HepG2 (cell line): ENCODE results near the gene GPS1. TPM values are rescaled to one million over a fixed set of nuclear protein-coding genes. Genes with fewer than 3 reads are reported as not detected.

Experiments used
- ARID2 ChIP-seq: sonication (generic); formaldehyde crosslinking; IDR thresholded peaks from 2 replicates; pipeline ENCODE4 v1.8.1; 2022; ENCODE audit warnings: mild to moderate bottlenecking, missing genetic modification reagents, borderline replicate concordance
- DNMT1 ChIP-seq: sonication (generic); formaldehyde crosslinking; IDR thresholded peaks from 2 replicates; pipeline ENCODE4 v1.5.1; 2020; ENCODE audit warnings: mild to moderate bottlenecking, missing genetic modification reagents
- GATA4 ChIP-seq: sonication (generic); IDR thresholded peaks from 2 replicates; pipeline ENCODE4 v1.6.1; 2016; ENCODE audit warnings: antibody characterized with exemption, low read depth, borderline replicate concordance
- HMG20B ChIP-seq: conservative IDR thresholded peaks from 2 replicates; pipeline ENCODE4 v1.6.1; 2016; ENCODE audit warnings: missing genetic modification reagents, missing compliant biosample characterization
- JUND ChIP-seq: sonication (generic); formaldehyde crosslinking; IDR thresholded peaks from 2 replicates; pipeline ENCODE4 v1.8.0; 2022; ENCODE audit warnings: mild to moderate bottlenecking, missing genetic modification reagents
- MTF1 ChIP-seq: sonication (generic); formaldehyde crosslinking; IDR thresholded peaks from 2 replicates; pipeline ENCODE4 v1.5.0; 2020; ENCODE audit warnings: missing genetic modification reagents
- PTBP1 ChIP-seq: fragments of 200-400 bp; formaldehyde crosslinking; IDR thresholded peaks from 2 replicates; pipeline ENCODE4 v1.6.1; 2018; ENCODE audit warnings: low read length, low read depth; ENCODE audit not compliant: poor library complexity, severe bottlenecking
- RFXAP ChIP-seq: sonication (generic); formaldehyde crosslinking; IDR thresholded peaks from 2 replicates; pipeline ENCODE4 v1.4.0; 2020; ENCODE audit warnings: missing genetic modification reagents, borderline replicate concordance
- SIN3B ChIP-seq: fragments of 150-350 bp; IDR thresholded peaks from 2 replicates; pipeline ENCODE4 v1.6.1; 2014; ENCODE audit warnings: low read length
- ZKSCAN8 ChIP-seq: IDR thresholded peaks from 2 replicates; pipeline ENCODE4 v1.6.1; 2016; ENCODE audit warnings: borderline replicate concordance, missing genetic modification reagents, missing compliant biosample characterization
- ZNF431 ChIP-seq: sonication (generic); formaldehyde crosslinking; IDR thresholded peaks from 2 replicates; pipeline ENCODE4 v1.9.0; 2022; ENCODE audit warnings: missing genetic modification reagents, low read depth, mild to moderate bottlenecking, borderline replicate concordance
- ZNF619 ChIP-seq: sonication (generic); formaldehyde crosslinking; IDR thresholded peaks from 2 replicates; pipeline ENCODE4 v1.4.0; 2020; ENCODE audit warnings: mild to moderate bottlenecking, missing genetic modification reagents
- ZNF788 ChIP-seq: sonication (generic); formaldehyde crosslinking; IDR thresholded peaks from 2 replicates; pipeline ENCODE4 v1.5.0; 2020; ENCODE audit warnings: mild to moderate bottlenecking, missing genetic modification reagents, borderline replicate concordance
- polyA plus RNA-seq, 8 experiments: library from polyadenylated mRNA; depleted of rRNA in 3 of 8; stranded (reverse) in 7 of 8; unstranded in 1 of 8; fragments of >200 nt; fragmentation: Illumina TruSeq in 4 of 8; extraction: Trizol in 4 of 8; gene quantifications; 2 replicates each; pipeline versions ENCODE4 v1.2.1 to v1.2.3, GENCODE V29; 2011 to 2016; ENCODE audit warnings: low read depth in 4 of 8, missing spikeins in 1 of 8, mixed read lengths in 1 of 8; ENCODE audit not compliant: insufficient read depth in 1 of 8
- total RNA-seq, 5 experiments: library from RNA; depleted of rRNA; stranded (reverse); fragments of >200 nt; fragmentation: Illumina TruSeq; extraction: Trizol; gene quantifications; 2 replicates each; pipeline ENCODE4 v1.2.3, GENCODE V29; 2016; ENCODE audit warnings: low read depth in 1 of 5
- TF ChIP-seq, protein P1 (sequence below): sonication (generic); formaldehyde crosslinking; IDR thresholded peaks from 2 replicates; pipeline ENCODE4 v1.4.0; 2020; ENCODE audit warnings: missing genetic modification reagents, borderline replicate concordance
- TF ChIP-seq, protein P2 (sequence below): IDR thresholded peaks from 2 replicates; pipeline ENCODE4 v1.6.1; 2012; ENCODE audit warnings: low read depth, low read length, improper control_type of control experiment
- TF ChIP-seq, protein P3 (sequence below): sonication (generic); formaldehyde crosslinking; IDR thresholded peaks from 2 replicates; pipeline ENCODE4 v1.4.0; 2020; ENCODE audit warnings: mild to moderate bottlenecking, missing genetic modification reagents
- TF ChIP-seq, protein P4 (sequence below): sonication (generic); formaldehyde crosslinking; IDR thresholded peaks from 2 replicates; pipeline ENCODE4 v1.8.0; 2022; ENCODE audit warnings: mild to moderate bottlenecking, missing genetic modification reagents
- TF ChIP-seq, protein P5 (sequence below): sonication (generic); formaldehyde crosslinking; conservative IDR thresholded peaks from 2 replicates; pipeline ENCODE4 v1.4.0; 2020; ENCODE audit warnings: missing genetic modification reagents

GPS1 gene
- total and polyA plus RNA-seq, 2 of the 13 experiments (the other 11 are each of a cell fraction or from before 2014, with no cell fraction given), result 124 to 128 TPM

DNA sequence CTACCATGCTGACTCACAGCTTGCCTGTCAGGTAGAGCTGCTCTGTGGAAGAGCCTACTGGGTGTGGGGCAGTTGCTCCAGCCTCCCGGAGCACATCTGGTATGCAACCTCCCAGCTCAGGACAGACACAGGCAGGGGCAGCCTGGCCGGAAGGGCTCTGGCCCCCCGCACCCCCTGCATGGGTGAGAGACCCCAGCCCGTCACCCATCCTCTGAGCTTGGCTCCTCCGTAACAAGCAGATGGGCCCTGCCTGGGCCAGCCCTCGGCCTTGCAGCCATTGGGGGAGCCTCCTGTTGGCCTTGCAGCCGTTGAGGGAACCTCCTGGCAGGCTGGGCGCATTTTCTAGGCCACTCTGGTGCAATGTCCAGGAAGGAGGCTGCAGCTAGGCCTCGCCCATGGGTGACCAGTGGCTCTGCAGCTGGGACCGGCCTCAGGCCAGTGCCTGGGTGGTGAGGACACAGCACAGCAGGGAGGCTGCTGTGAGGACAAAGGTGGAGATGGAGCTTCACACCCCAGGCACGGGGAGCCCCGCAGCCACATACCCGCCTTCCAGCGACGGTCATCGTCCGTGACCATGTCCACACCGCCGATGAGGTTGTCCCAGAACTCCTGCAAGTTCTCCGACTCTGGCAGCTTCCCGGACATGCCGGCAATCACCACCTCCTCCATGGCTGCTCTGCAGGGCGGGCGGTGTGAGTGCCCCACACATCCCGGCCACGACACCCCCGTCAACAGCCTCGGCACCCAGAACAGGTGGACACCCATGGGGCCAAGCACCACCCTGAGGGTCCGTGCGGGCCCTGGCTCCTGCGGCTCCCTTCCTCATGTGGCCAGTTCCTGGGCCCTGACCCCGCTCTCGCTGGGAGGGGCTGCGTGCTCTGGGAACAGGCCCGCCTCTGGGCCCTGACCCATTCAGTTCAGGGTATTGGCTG lies 44.3 kb downstream of the GPS1 start (continued):
- TF ChIP-seq, protein P1, sequence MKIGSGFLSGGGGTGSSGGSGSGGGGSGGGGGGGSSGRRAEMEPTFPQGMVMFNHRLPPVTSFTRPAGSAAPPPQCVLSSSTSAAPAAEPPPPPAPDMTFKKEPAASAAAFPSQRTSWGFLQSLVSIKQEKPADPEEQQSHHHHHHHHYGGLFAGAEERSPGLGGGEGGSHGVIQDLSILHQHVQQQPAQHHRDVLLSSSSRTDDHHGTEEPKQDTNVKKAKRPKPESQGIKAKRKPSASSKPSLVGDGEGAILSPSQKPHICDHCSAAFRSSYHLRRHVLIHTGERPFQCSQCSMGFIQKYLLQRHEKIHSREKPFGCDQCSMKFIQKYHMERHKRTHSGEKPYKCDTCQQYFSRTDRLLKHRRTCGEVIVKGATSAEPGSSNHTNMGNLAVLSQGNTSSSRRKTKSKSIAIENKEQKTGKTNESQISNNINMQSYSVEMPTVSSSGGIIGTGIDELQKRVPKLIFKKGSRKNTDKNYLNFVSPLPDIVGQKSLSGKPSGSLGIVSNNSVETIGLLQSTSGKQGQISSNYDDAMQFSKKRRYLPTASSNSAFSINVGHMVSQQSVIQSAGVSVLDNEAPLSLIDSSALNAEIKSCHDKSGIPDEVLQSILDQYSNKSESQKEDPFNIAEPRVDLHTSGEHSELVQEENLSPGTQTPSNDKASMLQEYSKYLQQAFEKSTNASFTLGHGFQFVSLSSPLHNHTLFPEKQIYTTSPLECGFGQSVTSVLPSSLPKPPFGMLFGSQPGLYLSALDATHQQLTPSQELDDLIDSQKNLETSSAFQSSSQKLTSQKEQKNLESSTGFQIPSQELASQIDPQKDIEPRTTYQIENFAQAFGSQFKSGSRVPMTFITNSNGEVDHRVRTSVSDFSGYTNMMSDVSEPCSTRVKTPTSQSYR (CRISPR knock-in tag), result no peak
- TF ChIP-seq DNMT1 (CRISPR knock-in tag) (no peak), ZNF619 (CRISPR knock-in tag) (no peak), ZKSCAN8 (CRISPR knock-in tag) (no peak), RFXAP (no peak), MTF1 (CRISPR knock-in tag) (no peak), GATA4 (no peak), ZNF788 (CRISPR knock-in tag) (no peak; the same call in 1 of the 2 replicates), ZNF431 (CRISPR knock-in tag) (0 out of 2 replicates have a peak, but pooled peaks have one; percentile 50), PTBP1 (no peak), JUND (CRISPR knock-in tag) (0 out of 2 replicates have a peak, but pooled peaks have one; percentile 21), HMG20B (no peak), SIN3B (no peak), ARID2 (CRISPR knock-in tag) (peak; percentile 69; the same call in 1 of the 2 replicates)
- TF ChIP-seq, protein P2, sequence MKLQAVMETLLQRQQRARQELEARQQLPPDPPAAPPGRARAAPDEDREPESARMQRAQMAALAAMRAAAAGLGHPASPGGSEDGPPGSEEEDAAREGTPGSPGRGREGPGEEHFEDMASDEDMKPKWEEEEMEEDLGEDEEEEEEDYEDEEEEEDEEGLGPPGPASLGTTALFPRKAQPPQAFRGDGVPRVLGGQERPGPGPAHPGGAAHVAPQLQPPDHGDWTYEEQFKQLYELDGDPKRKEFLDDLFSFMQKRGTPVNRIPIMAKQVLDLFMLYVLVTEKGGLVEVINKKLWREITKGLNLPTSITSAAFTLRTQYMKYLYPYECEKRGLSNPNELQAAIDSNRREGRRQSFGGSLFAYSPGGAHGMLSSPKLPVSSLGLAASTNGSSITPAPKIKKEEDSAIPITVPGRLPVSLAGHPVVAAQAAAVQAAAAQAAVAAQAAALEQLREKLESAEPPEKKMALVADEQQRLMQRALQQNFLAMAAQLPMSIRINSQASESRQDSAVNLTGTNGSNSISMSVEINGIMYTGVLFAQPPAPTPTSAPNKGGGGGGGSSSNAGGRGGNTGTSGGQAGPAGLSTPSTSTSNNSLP, result no peak
- TF ChIP-seq, protein P3, sequence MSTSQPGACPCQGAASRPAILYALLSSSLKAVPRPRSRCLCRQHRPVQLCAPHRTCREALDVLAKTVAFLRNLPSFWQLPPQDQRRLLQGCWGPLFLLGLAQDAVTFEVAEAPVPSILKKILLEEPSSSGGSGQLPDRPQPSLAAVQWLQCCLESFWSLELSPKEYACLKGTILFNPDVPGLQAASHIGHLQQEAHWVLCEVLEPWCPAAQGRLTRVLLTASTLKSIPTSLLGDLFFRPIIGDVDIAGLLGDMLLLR (CRISPR knock-in tag), result peak; percentile 38; the same call in 1 of the 2 replicates
- TF ChIP-seq, protein P4, sequence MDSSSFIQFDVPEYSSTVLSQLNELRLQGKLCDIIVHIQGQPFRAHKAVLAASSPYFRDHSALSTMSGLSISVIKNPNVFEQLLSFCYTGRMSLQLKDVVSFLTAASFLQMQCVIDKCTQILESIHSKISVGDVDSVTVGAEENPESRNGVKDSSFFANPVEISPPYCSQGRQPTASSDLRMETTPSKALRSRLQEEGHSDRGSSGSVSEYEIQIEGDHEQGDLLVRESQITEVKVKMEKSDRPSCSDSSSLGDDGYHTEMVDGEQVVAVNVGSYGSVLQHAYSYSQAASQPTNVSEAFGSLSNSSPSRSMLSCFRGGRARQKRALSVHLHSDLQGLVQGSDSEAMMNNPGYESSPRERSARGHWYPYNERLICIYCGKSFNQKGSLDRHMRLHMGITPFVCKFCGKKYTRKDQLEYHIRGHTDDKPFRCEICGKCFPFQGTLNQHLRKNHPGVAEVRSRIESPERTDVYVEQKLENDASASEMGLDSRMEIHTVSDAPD (CRISPR knock-in tag), result 0 out of 2 replicates have a peak, but pooled peaks have one; percentile 52
- TF ChIP-seq, protein P5, sequence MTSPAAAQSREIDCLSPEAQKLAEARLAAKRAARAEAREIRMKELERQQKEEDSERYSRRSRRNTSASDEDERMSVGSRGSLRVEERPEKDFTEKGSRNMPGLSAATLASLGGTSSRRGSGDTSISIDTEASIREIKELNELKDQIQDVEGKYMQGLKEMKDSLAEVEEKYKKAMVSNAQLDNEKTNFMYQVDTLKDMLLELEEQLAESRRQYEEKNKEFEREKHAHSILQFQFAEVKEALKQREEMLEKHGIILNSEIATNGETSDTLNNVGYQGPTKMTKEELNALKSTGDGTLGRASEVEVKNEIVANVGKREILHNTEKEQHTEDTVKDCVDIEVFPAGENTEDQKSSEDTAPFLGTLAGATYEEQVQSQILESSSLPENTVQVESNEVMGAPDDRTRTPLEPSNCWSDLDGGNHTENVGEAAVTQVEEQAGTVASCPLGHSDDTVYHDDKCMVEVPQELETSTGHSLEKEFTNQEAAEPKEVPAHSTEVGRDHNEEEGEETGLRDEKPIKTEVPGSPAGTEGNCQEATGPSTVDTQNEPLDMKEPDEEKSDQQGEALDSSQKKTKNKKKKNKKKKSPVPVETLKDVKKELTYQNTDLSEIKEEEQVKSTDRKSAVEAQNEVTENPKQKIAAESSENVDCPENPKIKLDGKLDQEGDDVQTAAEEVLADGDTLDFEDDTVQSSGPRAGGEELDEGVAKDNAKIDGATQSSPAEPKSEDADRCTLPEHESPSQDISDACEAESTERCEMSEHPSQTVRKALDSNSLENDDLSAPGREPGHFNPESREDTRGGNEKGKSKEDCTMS, result no peak
